ENCODE data around the gene HPSE. TPM values are rescaled to one million over a fixed set of nuclear protein-coding genes. Genes with fewer than 3 reads are reported as not detected.
A peak's percentile ranks its signal among the peaks of the same experiment; 100 is the strongest.

HPSE gene
- total and polyA plus RNA-seq, 9 of the 15 experiments (the other 6 are each of a cell fraction or from before 2014, with no cell fraction given) = 0.01 to 0.42 (median 0.14) TPM; not detected in 1

DNA sequence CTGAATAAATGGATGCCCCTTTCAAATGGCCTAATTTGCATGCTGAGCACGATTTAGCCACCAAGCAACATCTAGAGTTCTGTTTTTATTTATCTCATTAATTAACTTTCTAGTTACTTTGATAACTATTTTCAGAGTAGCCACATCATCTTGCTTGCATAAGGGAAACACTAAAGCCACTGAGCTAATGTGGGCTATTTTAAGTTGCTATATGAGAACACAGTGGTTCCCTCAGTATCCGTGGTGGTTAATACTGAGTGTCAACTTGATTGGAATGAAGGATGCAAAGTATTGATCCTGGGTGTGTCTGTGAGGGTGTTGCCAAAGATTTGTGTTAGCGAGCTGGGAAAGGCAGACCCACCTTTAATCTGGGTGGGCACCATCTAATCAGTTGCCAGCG lies 25.4 kb upstream of the HPSE start:
- no peak overlapping the region for H3K9ac ChIP-seq (ENCODE audit: insufficient read depth in 1 of 2, low read depth in 2 of 2, low read length in 2 of 2)
- no peak for FAIRE-seq
- in situ Hi-C loops (cut with MboI) (no loop called here), intact Hi-C loops (cut with micrococcal nuclease) (loop anchor here (5.0 kb wide), 1 partner anchor 147 kb away; no protein-coding TSS in a partner anchor)
- 6% methylated on average over 4 of the region's 4 CpGs for WGBS (ENCODE audit: insufficient coverage, low coverage, missing lambda C conversion rate)
- H4K20me1 ChIP-seq (replicated peaks; ENCODE audit: control insufficient read depth, insufficient read depth, low read length) = no peaks in the 10 kb centered on the region
- no peak for ATAC-seq
- 0 out of 2 replicates have a peak, but pooled peaks cover under 1% of the 10 kb centered on the region for H3K9me3 ChIP-seq (replicated peaks; ENCODE audit: control insufficient read depth, insufficient read depth, low read depth, low read length)
- H3K79me2 ChIP-seq (ENCODE audit: control insufficient read depth, insufficient read depth, low read length) = no peaks in the 10 kb centered on the region
- peaks cover 0 to 11% of the 10 kb centered on the region in 2 experiments; a peak in 2 of 5 replicates for H3K4me1 ChIP-seq (replicated peaks in 1 of 2; ENCODE audit: control insufficient read depth in 2 of 2, insufficient read depth in 2 of 2, low read length in 2 of 2)
- H3K4me3 ChIP-seq = no peak overlapping the region
- no peak for DNase-seq (ENCODE audit: extremely low read depth in 1 of 4, low spot score in 3 of 4)
- H2AFZ ChIP-seq (ENCODE audit: low read depth, low read length) = no peak overlapping the region
- CTCF ChIA-PET (ENCODE audit: low intra/inter-chr PET ratio) = no interaction called here
- POLR2A ChIA-PET = no interaction called here
- TF ChIP-seq, protein P1, sequence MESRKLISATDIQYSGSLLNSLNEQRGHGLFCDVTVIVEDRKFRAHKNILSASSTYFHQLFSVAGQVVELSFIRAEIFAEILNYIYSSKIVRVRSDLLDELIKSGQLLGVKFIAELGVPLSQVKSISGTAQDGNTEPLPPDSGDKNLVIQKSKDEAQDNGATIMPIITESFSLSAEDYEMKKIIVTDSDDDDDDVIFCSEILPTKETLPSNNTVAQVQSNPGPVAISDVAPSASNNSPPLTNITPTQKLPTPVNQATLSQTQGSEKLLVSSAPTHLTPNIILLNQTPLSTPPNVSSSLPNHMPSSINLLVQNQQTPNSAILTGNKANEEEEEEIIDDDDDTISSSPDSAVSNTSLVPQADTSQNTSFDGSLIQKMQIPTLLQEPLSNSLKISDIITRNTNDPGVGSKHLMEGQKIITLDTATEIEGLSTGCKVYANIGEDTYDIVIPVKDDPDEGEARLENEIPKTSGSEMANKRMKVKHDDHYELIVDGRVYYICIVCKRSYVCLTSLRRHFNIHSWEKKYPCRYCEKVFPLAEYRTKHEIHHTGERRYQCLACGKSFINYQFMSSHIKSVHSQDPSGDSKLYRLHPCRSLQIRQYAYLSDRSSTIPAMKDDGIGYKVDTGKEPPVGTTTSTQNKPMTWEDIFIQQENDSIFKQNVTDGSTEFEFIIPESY (CRISPR knock-in tag; IDR thresholded peaks at IDR 0.05) = no peak
- TF ChIP-seq LARP7 (IDR thresholded peaks at IDR 0.05) = no peak
- H3K27me3 ChIP-seq (ENCODE audit: control insufficient read depth in 2 of 2, insufficient read depth in 2 of 2, low read length in 2 of 2) = no peaks in the 10 kb centered on the region; a peak in 1 of 5 replicates
- no peak overlapping the region for H3K27ac ChIP-seq (ENCODE audit: extremely low read depth, low read depth, low read length)
- no peaks in the 10 kb centered on the region for H3K36me3 ChIP-seq (ENCODE audit: control insufficient read depth, insufficient read depth, low read length)
- no peak overlapping the region for H3K4me2 ChIP-seq (ENCODE audit: insufficient read depth, low read length)
- no peaks in the 10 kb centered on the region for H3K9me1 ChIP-seq (ENCODE audit: control insufficient read depth, insufficient read depth, low read length)
- BruUV-seq (replicated peaks) = no TSS peak

DNA sequence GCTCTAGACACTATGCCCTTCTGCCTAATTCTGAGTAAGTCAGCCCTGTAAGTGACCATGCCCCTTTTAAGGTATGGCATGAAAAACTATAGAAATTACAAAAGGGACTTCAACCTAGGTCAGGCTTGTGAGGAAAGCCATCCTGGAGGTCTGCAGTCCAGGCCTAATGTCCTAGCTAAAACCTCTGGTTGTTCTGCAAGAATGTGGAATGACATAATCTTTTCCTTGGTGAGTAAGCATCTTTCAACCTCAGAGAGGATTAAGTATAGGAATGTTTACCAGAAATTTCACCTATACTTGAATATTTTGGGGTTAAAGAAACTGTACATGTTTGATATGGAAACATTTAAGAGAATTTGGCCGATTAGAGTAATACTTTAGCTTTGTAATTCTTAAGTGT lies 23.8 kb upstream of the HPSE start:
- ChIA-PET CTCF (ENCODE audit: low intra/inter-chr PET ratio) (no interaction called here), POLR2A (no interaction called here)
- no peak for FAIRE-seq
- TF ChIP-seq SNIP1 (IDR thresholded peaks at IDR 0.05; ENCODE audit: low read depth) (no peak), ZBTB17 (CRISPR knock-in tag; IDR thresholded peaks at IDR 0.05) (no peak), SMAD1 (IDR thresholded peaks at IDR 0.05; ENCODE audit: low read depth, low read length, partially characterized antibody) (no peak), ZNF274 (IDR thresholded peaks at IDR 0.05; ENCODE audit: borderline replicate concordance, low read depth, low read length) (no peak), RBM25 (IDR thresholded peaks at IDR 0.05; ENCODE audit: low read depth, low read length, severe bottlenecking) (no peak), HEY1 (CRISPR knock-in tag; IDR thresholded peaks at IDR 0.05; ENCODE audit: borderline replicate concordance) (no peak), BRD4 (IDR thresholded peaks at IDR 0.05) (no peak), RBM22 (IDR thresholded peaks at IDR 0.05; ENCODE audit: low read depth, low read length, poor library complexity, severe bottlenecking) (no peak), MAFG (tag; conservative IDR thresholded peaks at IDR 0.05) (peak; percentile 57; the same call in 1 of the 2 replicates), MAFF (IDR thresholded peaks at IDR 0.05; ENCODE audit: low read length) (0 out of 2 replicates have a peak, but pooled peaks have one; percentile 7)
- TF ChIP-seq, protein P2, sequence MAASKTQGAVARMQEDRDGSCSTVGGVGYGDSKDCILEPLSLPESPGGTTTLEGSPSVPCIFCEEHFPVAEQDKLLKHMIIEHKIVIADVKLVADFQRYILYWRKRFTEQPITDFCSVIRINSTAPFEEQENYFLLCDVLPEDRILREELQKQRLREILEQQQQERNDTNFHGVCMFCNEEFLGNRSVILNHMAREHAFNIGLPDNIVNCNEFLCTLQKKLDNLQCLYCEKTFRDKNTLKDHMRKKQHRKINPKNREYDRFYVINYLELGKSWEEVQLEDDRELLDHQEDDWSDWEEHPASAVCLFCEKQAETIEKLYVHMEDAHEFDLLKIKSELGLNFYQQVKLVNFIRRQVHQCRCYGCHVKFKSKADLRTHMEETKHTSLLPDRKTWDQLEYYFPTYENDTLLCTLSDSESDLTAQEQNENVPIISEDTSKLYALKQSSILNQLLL (CRISPR knock-in tag; IDR thresholded peaks at IDR 0.05; ENCODE audit: borderline replicate concordance) = no peak

More for the DNA sequence above, 23.8 kb upstream of the HPSE start:
- Histone ChIP-seq H3K79me2 (ENCODE audit: control insufficient read depth, insufficient read depth, low read length) (no peaks in the 10 kb centered on the region), H3K9ac (ENCODE audit: insufficient read depth in 1 of 2, low read depth in 2 of 2, low read length in 2 of 2) (no peak overlapping the region), H3K4me3 (no peak overlapping the region), H3K4me2 (ENCODE audit: insufficient read depth, low read length) (no peak overlapping the region), H3K9me1 (ENCODE audit: control insufficient read depth, insufficient read depth, low read length) (no peaks in the 10 kb centered on the region), H3K4me1 (replicated peaks in 1 of 2; ENCODE audit: control insufficient read depth in 2 of 2, insufficient read depth in 2 of 2, low read length in 2 of 2) (peaks cover 0 to 6% of the 10 kb centered on the region in 2 experiments; a peak in 2 of 5 replicates), H3K27me3 (ENCODE audit: control insufficient read depth in 2 of 2, insufficient read depth in 2 of 2, low read length in 2 of 2) (no peaks in the 10 kb centered on the region), H3K27ac (ENCODE audit: extremely low read depth, low read depth, low read length) (no peak overlapping the region), H3K36me3 (ENCODE audit: control insufficient read depth, insufficient read depth, low read length) (no peaks in the 10 kb centered on the region), H2AFZ (ENCODE audit: low read depth, low read length) (no peak overlapping the region), H3K9me3 (replicated peaks; ENCODE audit: control insufficient read depth, insufficient read depth, low read depth, low read length) (0 out of 2 replicates have a peak, but pooled peaks cover 2% of the 10 kb centered on the region), H4K20me1 (replicated peaks; ENCODE audit: control insufficient read depth, insufficient read depth, low read length) (no peaks in the 10 kb centered on the region)
- BruUV-seq (replicated peaks) = no TSS peak
- 0% methylated on average over 1 of the region's 1 CpG for WGBS (ENCODE audit: insufficient coverage, low coverage, missing lambda C conversion rate)
- ATAC-seq = no peak
- in situ Hi-C loops (cut with MboI) (no loop called here), intact Hi-C loops (cut with micrococcal nuclease) (no loop called here)
- DNase-seq (ENCODE audit: extremely low read depth in 1 of 4, low spot score in 3 of 4) = no peak

Data from K562 (cell line).